K562 (cell line): Measurements from ENCODE around the gene SAA2. TPM values are rescaled to one million over a fixed set of nuclear protein-coding genes. Genes with fewer than 3 reads are reported as not detected.

ENCODE experiments used
- ATAC-seq: fragments of 200-7000 bp; cut with Tn5 transposase; 3 replicates; pipeline ENCODE4 v1.9.1; 2020; ENCODE audit warnings: moderate library complexity
- BruUV-seq: library from RNA; stranded (reverse); fragments of 400-500 nt; replicated peaks from 2 replicates; lab custom pipeline; 2021; lab: Mats Ljungman, UMichigan
- CTCF ChIA-PET: fragments of 300-600 bp; formaldehyde crosslinking; extraction: SDS; loops from one replicate; lab custom pipeline; 2021; ENCODE audit warnings: low intra/inter-chr PET ratio; lab: Yijun Ruan, JAX
- POLR2A ChIA-PET: fragments of 300-600, 350-650 bp; sonication (Branson Sonifier 250); formaldehyde crosslinking; extraction: SDS; loops from one replicate; lab custom pipeline; 2021; ENCODE audit warnings: antibody characterized with exemption, inconsistent platforms; lab: Yijun Ruan, JAX
- DNase-seq, 4 experiments: peaks; one replicate each; pipeline versions ENCODE4 v3.0.0 to v3.0.0-alpha.2; 2011 to 2018; ENCODE audit warnings: low spot score in 3 of 4, mixed read lengths in 3 of 4; ENCODE audit errors: extremely low read depth in 1 of 4
- FAIRE-seq: peaks from 2 replicates; lab custom pipeline; 2011; peaks lifted over from hg19 to GRCh38; lab: Jason Lieb, UNC
- H2AFZ ChIP-seq: 2 replicates; pipeline ENCODE4 v1.6.0; 2011; ENCODE audit warnings: low read depth, low read length, control low read depth, inconsistent platforms
- H3K27ac ChIP-seq: fragments of 200-600 bp; 3 replicates; pipeline ENCODE4 v1.8.0; 2011; ENCODE audit warnings: low read depth, mild to moderate bottlenecking, control low read depth, inconsistent platforms, low read length, moderate library complexity, mixed read lengths; ENCODE audit errors: extremely low read depth
- H3K27me3 ChIP-seq, 2 experiments: fragments of 300-600 bp in 1 of 2; 2 replicates in 1 of 2; 3 replicates in 1 of 2; pipeline versions ENCODE4 v1.6.0 to v1.8.0; 2011; ENCODE audit warnings: inconsistent platforms in 2 of 2, low read length in 2 of 2, mild to moderate bottlenecking in 1 of 2, mixed read lengths in 1 of 2, moderate library complexity in 1 of 2; ENCODE audit not compliant: control insufficient read depth in 2 of 2, insufficient read depth in 2 of 2
- H3K36me3 ChIP-seq: fragments of 300-600 bp; 3 replicates; pipeline ENCODE4 v1.8.0; 2011; ENCODE audit warnings: mild to moderate bottlenecking, low read length, inconsistent platforms; ENCODE audit not compliant: control insufficient read depth, insufficient read depth
- H3K4me1 ChIP-seq, 2 experiments: fragments of 200-600 bp in 1 of 2; replicated peaks in 1 of 2; 2 replicates in 1 of 2; 3 replicates in 1 of 2; pipeline versions ENCODE4 v1.5.1 to v1.8.0; 2011; ENCODE audit warnings: inconsistent platforms in 2 of 2, low read length in 2 of 2, mild to moderate bottlenecking in 1 of 2, mixed read lengths in 1 of 2, moderate library complexity in 1 of 2; ENCODE audit not compliant: control insufficient read depth in 2 of 2, insufficient read depth in 2 of 2
- H3K4me2 ChIP-seq: 2 replicates; pipeline ENCODE4 v1.6.1; 2011; ENCODE audit warnings: low read length, control low read depth, inconsistent platforms, mixed read lengths; ENCODE audit not compliant: insufficient read depth
- H3K4me3 ChIP-seq: fragments of 200-600 bp; sonication (generic), shearing (Covaris generic); 2 replicates; pipeline ENCODE4 v1.5.1; 2016; ENCODE audit warnings: control low read depth, inconsistent platforms
- H3K79me2 ChIP-seq: fragments of 200-600 bp; 3 replicates; pipeline ENCODE4 v1.8.0; 2011; ENCODE audit warnings: low read length, inconsistent platforms; ENCODE audit not compliant: control insufficient read depth, insufficient read depth
- H3K9ac ChIP-seq, 2 experiments: 2 replicates each; pipeline versions ENCODE4 v1.6.0 to v1.6.1; 2011; ENCODE audit warnings: low read depth in 2 of 2, low read length in 2 of 2, control low read depth in 1 of 2, inconsistent platforms in 1 of 2, mild to moderate bottlenecking in 1 of 2, mixed read lengths in 1 of 2; ENCODE audit not compliant: insufficient read depth in 1 of 2
- H3K9me1 ChIP-seq: one replicate; pipeline ENCODE4 v1.6.0; 2011; ENCODE audit warnings: inconsistent platforms, mild to moderate bottlenecking, low read length, moderate library complexity; ENCODE audit not compliant: control insufficient read depth, insufficient read depth
- H3K9me3 ChIP-seq: replicated peaks from 2 replicates; pipeline ENCODE4 v1.5.1; 2011; ENCODE audit warnings: low read depth, low read length, inconsistent platforms; ENCODE audit not compliant: control insufficient read depth, insufficient read depth
- H4K20me1 ChIP-seq: replicated peaks from 2 replicates; pipeline ENCODE4 v1.6.1; 2011; ENCODE audit warnings: low read length, inconsistent platforms, mixed read lengths; ENCODE audit not compliant: control insufficient read depth, insufficient read depth
- ATF7 ChIP-seq: fragments of 450-650 bp; IDR thresholded peaks from 2 replicates; pipeline ENCODE4 v1.7.1; 2014; ENCODE audit warnings: mild to moderate bottlenecking, moderate library complexity
- BDP1 ChIP-seq: IDR thresholded peaks from 3 replicates; pipeline ENCODE4 v1.6.1; 2011; ENCODE audit not compliant: insufficient read length, insufficient read depth
- DPF2 ChIP-seq: fragments of 450-650 bp; IDR thresholded peaks from 2 replicates; pipeline ENCODE4 v1.6.1; 2016
- ETS1 ChIP-seq: conservative IDR thresholded peaks from 2 replicates; pipeline ENCODE4 v1.6.1; 2011; ENCODE audit warnings: low read depth, mild to moderate bottlenecking, low read length; ENCODE audit not compliant: control insufficient read depth
- FOXA1 ChIP-seq: fragments of 450-650 bp; IDR thresholded peaks from 2 replicates; pipeline ENCODE4 v1.6.1; 2016; ENCODE audit warnings: mild to moderate bottlenecking, borderline replicate concordance
- HNRNPH1 ChIP-seq: fragments of 200-400 bp; formaldehyde crosslinking; optimal IDR thresholded peaks from 2 replicates; pipeline ENCODE3; 2017; ENCODE audit warnings: low read depth, mild to moderate bottlenecking, low read length, moderate library complexity
- NFATC3 ChIP-seq: fragments of 450-650 bp; IDR thresholded peaks from 2 replicates; pipeline ENCODE4 v1.6.1; 2017; ENCODE audit warnings: mild to moderate bottlenecking
- NFE2 ChIP-seq: IDR thresholded peaks from 2 replicates; pipeline ENCODE4 v1.6.1; 2014; ENCODE audit warnings: antibody characterized with exemption, low read depth
- PATZ1 ChIP-seq: fragments of 250-450 bp; sonication (Bioruptor Pico); IDR thresholded peaks from 2 replicates; pipeline ENCODE4 v1.5.0; 2020; ENCODE audit warnings: mild to moderate bottlenecking, borderline replicate concordance
- ZNF263 ChIP-seq: sonication (generic); formaldehyde crosslinking; IDR thresholded peaks from 2 replicates; pipeline ENCODE4 v1.8.0; 2022; ENCODE audit warnings: mild to moderate bottlenecking, missing genetic modification reagents, borderline replicate concordance
- WGBS: fragments of 100-300 bp; shearing (Covaris generic); methylation state at CpG from one replicate; pipeline ENCODE4 v1.1.6; 2016; ENCODE audit warnings: low coverage, mixed read lengths; ENCODE audit not compliant: insufficient coverage; ENCODE audit errors: missing lambda C conversion rate; 5-methylcytosine and 5-hydroxymethylcytosine counted together
- in situ Hi-C: fragments of 300-500 bp; cut with MboI; formaldehyde crosslinking; loops from 4 replicates; pipeline ENCODE4 v1.15.0; 2018; ENCODE audit warnings: inconsistent platforms, mixed read lengths
- intact Hi-C: fragments of 100-400 bp; cut with micrococcal nuclease; formaldehyde crosslinking; loops from 2 replicates; pipeline ENCODE4 v1.14.2; 2022
- polyA plus RNA-seq, 8 experiments: library from polyadenylated mRNA; depleted of rRNA in 4 of 8; stranded (reverse) in 5 of 8; unstranded in 3 of 8; fragments of >200 nt; fragmentation: Nextera tagmentation in 2 of 8; fragmentation: Illumina TruSeq in 1 of 8; extraction: Ambion mirVana in 2 of 8; extraction: Trizol in 1 of 8; gene quantifications; 2 replicates each; pipeline versions ENCODE4 v1.2.1 to v1.2.3, GENCODE V29; 2011 to 2014; ENCODE audit warnings: inconsistent platforms in 1 of 8, missing spikeins in 1 of 8
- total RNA-seq, 7 experiments: library from RNA; depleted of rRNA in 6 of 7; stranded (reverse); fragments of >200 nt in 6 of 7; fragmentation: Illumina TruSeq in 2 of 7; extraction: Trizol in 2 of 7; gene quantifications; 2 replicates each; pipeline versions ENCODE4 v1.2.1 to v1.2.3, GENCODE V29; 2011 to 2021; ENCODE audit warnings: low replicate concordance in 1 of 7
- TF ChIP-seq, protein P1 (sequence below): sonication (generic); formaldehyde crosslinking; IDR thresholded peaks from 2 replicates; pipeline ENCODE4 v1.8.0; 2022; ENCODE audit warnings: missing genetic modification reagents, mild to moderate bottlenecking, borderline replicate concordance

Gene SAA2
- total and polyA plus RNA-seq, 9 of the 15 experiments (the other 6 are each of a cell fraction or from before 2014, with no cell fraction given), result 4.6 TPM; not detected in 8

- no peaks in the 10 kb centered on the region; a peak in 1 of 5 replicates for H3K4me1 ChIP-seq
- H3K4me3 ChIP-seq, result no peak overlapping the region
- no peak overlapping the region for H3K9ac ChIP-seq
- BruUV-seq, result no TSS peak
- H3K9me3 ChIP-seq, result no peaks in the 10 kb centered on the region
- CTCF ChIA-PET, result no interaction called here
- intact Hi-C loops, result no loop called here
- no peak overlapping the region for H3K27ac ChIP-seq
- TF ChIP-seq NFATC3 (no peak), ZNF263 (CRISPR knock-in tag) (no peak), PATZ1 (CRISPR knock-in tag) (no peak), ETS1 (no peak), FOXA1 (no peak), NFE2 (no peak), DPF2 (no peak), ATF7 (no peak), BDP1 (no peak), HNRNPH1 (no peak)
- TF ChIP-seq, protein P1, sequence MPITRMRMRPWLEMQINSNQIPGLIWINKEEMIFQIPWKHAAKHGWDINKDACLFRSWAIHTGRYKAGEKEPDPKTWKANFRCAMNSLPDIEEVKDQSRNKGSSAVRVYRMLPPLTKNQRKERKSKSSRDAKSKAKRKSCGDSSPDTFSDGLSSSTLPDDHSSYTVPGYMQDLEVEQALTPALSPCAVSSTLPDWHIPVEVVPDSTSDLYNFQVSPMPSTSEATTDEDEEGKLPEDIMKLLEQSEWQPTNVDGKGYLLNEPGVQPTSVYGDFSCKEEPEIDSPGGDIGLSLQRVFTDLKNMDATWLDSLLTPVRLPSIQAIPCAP (CRISPR knock-in tag), result no peak
- TF ChIP-seq, all 486 proteins: peak for 0
- no peak overlapping the region for H2AFZ ChIP-seq
- POLR2A ChIA-PET, result no interaction called here
- 2% methylated on average over 4 of the region's 4 CpGs for WGBS
- no peaks in the 10 kb centered on the region for H3K79me2 ChIP-seq
- no peak for FAIRE-seq
- in situ Hi-C loops, result no loop called here
- no peaks in the 10 kb centered on the region for H3K9me1 ChIP-seq
- H3K36me3 ChIP-seq, result no peaks in the 10 kb centered on the region
- no peak for DNase-seq
- ATAC-seq, result no peak
- H3K27me3 ChIP-seq, result peaks cover 9 to 19% of the 10 kb centered on the region in 2 experiments; a peak in 3 of 5 replicates
- no peak overlapping the region for H3K4me2 ChIP-seq
- H4K20me1 ChIP-seq, result no peaks in the 10 kb centered on the region
Measured at GRCh38 chr11:18271206-18271605, 22.7 kb upstream of the SAA2 start.
